Measurements from ENCODE around the gene FGF21. TPM values are rescaled to one million over a fixed set of nuclear protein-coding genes. Genes with fewer than 3 reads are reported as not detected.

FGF21 gene
- total and polyA plus RNA-seq, 11 donors, result not detected

DNA sequence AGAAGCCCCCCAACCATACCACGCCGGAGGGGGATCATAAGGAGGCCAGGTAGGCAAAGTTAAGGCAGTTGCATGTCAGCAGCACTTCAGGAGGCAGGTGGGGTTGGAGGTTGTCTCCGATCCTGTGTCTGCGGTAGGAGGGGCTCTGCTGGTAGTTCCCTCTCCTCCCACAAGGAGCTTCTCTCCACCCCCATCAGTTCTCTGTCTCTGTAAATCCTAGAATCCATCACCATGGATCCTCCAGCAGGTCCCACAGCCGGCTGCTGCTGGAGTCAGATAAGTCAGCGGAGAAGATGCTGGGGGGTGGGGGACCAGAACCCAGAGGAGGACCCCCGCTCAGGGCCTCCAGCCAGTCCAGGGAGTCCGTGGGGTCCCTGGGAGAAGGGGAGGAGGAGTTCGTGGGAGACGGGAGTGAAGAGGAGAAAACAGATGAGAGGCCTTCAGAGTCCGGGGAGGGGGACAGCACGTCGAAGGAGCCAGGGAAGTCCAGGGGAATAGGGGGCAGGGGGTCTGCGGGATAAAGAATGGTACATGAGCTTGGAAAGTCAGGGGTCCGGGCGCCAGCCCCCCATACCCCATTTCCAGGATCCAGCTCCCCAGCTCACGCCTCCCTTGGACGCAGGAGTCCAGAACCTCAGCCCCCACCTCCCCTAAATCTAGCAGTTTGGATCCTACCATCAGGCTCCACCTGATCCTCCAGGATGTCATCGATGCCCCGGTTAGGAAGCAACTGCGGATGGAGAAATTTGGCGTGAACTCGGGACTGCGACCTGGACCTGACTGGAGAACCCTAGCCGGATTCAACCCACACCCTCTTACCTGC lies 42.1 kb upstream of the FGF21 start:
- no peak for TF ChIP-seq POLR2A (IDR thresholded peaks at IDR 0.05)
- TF ChIP-seq, protein P1, sequence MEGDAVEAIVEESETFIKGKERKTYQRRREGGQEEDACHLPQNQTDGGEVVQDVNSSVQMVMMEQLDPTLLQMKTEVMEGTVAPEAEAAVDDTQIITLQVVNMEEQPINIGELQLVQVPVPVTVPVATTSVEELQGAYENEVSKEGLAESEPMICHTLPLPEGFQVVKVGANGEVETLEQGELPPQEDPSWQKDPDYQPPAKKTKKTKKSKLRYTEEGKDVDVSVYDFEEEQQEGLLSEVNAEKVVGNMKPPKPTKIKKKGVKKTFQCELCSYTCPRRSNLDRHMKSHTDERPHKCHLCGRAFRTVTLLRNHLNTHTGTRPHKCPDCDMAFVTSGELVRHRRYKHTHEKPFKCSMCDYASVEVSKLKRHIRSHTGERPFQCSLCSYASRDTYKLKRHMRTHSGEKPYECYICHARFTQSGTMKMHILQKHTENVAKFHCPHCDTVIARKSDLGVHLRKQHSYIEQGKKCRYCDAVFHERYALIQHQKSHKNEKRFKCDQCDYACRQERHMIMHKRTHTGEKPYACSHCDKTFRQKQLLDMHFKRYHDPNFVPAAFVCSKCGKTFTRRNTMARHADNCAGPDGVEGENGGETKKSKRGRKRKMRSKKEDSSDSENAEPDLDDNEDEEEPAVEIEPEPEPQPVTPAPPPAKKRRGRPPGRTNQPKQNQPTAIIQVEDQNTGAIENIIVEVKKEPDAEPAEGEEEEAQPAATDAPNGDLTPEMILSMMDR (IDR thresholded peaks at IDR 0.05), result peak in 1 of 12 donors; percentile 7
- peak overlapping the region in 11 of 12 donors; percentile 27 to 90 (median 71) for H3K27ac ChIP-seq
- ATAC-seq (no peak), DNase-seq (peak in 2 of 5 donors; percentile 27 to 36)
- intact Hi-C loops (cut with DNase I), result loop anchor here in 7 of 10 donors (5.0 to 10.0 kb wide), 2 partner anchors 36 to 68 kb away; partner anchors contain the start of gene CA11 (in 1 of the 7)
- WGBS, 4 donors, result 16 to 27% (median 21%) methylated on average over 21 to 25 of the region's 25 CpGs
- peaks cover 0 to 5% (median 0%) of the 10 kb centered on the region in 12 donors for H3K9me3 ChIP-seq
- no peaks in the 10 kb centered on the region for H3K27me3 ChIP-seq
- no peaks in the 10 kb centered on the region for H3K36me3 ChIP-seq
- H3K4me3 ChIP-seq, result peak overlapping the region; percentile 45 to 84 (median 68)
- H3K4me1 ChIP-seq, result peaks cover 4 to 45% (median 30%) of the 10 kb centered on the region in 12 donors

DNA sequence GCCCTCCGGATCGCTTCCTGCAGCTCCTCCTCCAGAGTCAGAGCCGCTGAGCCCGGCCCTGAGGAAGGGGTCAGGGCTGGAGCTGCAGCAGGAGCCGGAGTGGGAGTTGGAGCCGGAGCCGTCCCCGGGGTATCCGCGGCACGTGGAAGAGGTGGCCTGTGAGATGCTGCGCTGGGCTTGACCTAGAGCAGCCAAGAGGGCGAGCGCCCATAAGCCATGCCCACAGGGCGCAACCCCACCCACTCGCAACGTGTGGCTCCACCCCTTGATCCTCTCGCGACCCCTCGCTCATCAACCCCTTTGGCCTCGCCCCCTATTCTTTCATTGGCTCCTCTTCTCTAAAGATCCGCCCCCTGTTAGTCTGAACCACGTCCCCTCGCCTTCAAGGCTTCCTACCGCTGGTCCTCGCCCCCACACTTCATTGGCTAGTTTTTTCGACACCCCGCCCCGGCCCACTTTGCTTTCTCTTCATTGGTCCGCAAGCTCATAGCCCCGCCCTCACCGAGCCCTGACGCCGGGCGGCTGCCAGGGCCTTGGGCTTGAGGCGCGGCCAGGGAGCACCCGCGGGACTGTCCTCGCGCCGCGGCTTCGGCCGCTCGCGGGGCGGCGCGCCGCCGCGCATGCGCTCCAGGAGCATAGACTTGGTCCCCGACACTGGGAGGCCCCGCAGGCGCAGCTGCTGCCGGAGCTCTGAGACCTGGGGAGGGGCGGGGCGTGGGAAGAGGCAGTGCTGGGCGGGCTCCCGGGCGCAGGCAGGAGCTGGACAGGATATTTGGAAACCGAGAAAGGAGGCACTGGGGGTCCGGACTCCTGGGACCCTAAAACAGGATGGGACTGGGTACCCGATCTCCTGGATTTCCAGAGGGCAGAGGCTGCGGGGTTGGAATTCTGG lies 41.2 kb upstream of the FGF21 start:
- TF ChIP-seq POLR2A (IDR thresholded peaks at IDR 0.05), result peak in 1 of 2 donors; percentile 50
- TF ChIP-seq, protein P1 (IDR thresholded peaks at IDR 0.05), result peak in 1 of 12 donors; percentile 16
- Histone ChIP-seq H3K27ac (peak overlapping the region; percentile 76 to 91 (median 87)), H3K9me3 (peaks cover 0 to 5% (median 0%) of the 10 kb centered on the region in 12 donors), H3K4me3 (peak overlapping the region; percentile 45 to 84 (median 68)), H3K4me1 (peaks cover 4 to 53% (median 34%) of the 10 kb centered on the region in 12 donors), H3K36me3 (no peaks in the 10 kb centered on the region), H3K27me3 (no peaks in the 10 kb centered on the region)
- ATAC-seq (peak; percentile 91 to 94 (median 92)), DNase-seq (peak; percentile 99 to 100 (median 99))
- intact Hi-C loops (cut with DNase I), result loop anchor here in 7 of 10 donors (5.0 to 10.0 kb wide), 2 partner anchors 37 to 69 kb away; partner anchors contain the start of gene CA11 (in 1 of the 7)
- 0 to 1% (median 1%) methylated on average over 52 to 67 of the region's 67 CpGs for WGBS, 4 donors

DNA sequence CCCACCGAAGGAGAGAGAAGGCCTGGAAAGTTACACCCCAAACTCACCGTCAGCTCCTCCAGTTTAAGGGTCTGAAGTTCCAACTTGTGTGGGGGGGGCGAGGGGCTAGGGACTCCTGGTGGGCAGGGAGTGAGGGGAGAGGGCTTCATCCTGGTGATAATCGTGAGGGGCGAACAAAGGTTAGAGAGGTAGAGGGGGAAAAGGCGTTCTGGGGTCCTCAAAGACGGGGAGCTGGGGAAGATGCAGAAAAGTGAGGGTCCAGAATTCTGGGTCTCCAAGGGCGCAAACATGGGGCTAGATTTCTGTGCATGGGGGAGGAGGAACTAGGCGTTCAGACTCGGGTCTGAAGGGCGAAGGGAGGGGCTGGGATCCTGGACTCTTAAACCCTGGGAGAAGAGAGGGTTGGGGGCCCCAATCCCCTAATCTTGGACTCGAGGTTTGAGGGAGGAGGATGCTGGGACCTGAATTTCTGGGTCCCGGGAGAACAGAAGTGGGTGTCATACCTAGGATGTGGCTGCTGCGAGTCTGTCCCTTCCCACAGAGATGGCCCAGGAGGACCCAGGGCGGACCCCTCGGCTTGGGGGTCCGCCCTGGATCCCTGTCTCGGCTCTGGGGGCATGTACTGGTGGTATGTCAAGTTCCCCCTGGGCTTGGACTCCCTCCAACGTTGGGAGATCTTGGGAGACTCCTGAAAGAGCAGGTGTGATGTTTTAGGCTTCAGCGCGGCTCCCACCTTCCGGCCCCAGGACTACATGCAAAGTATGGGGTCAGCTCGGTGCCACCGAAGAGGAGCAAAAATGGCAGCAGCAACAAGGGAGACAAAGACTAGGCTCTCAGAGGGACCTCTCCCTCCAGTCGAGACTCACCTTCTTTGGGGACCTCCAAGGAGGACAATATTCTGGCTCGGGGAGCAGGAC lies 40.3 kb upstream of the FGF21 start:
- peaks cover 0 to 5% (median 0%) of the 10 kb centered on the region in 12 donors for H3K9me3 ChIP-seq
- ATAC-seq (no peak), DNase-seq (peak in 4 of 5 donors; percentile 22 to 49 (median 33))
- H3K4me1 ChIP-seq, result peaks cover 4 to 62% (median 43%) of the 10 kb centered on the region in 12 donors
- no peaks in the 10 kb centered on the region for H3K27me3 ChIP-seq
- intact Hi-C loops (cut with DNase I), result loop anchor here in 8 of 10 donors (5.0 to 10.0 kb wide), 3 partner anchors 38 to 70 kb away; partner anchors contain the start of gene CA11 (in 2 of the 8)
- 57 to 63% (median 61%) methylated on average over 25 to 26 of the region's 26 CpGs for WGBS, 4 donors
- peak overlapping the region; percentile 76 to 91 (median 87) for H3K27ac ChIP-seq
- no peak for TF ChIP-seq POLR2A (IDR thresholded peaks at IDR 0.05)
- TF ChIP-seq, protein P1 (IDR thresholded peaks at IDR 0.05), result no peak
- no peaks in the 10 kb centered on the region for H3K36me3 ChIP-seq
- H3K4me3 ChIP-seq, result peak overlapping the region in 11 of 12 donors; percentile 32 to 79 (median 64)
